HG03439 (cell line): ENCODE data around the gene SPP2.

ENCODE experiments used
- ATAC-seq: cut with Tn5 transposase; IDR thresholded peaks from one replicate; pipeline ENCODE4 v1.9.1; 2021; ENCODE audit warnings: mild to moderate bottlenecking, moderate library complexity; ENCODE audit not compliant: unreplicated experiment

SPP2 gene

DNA sequence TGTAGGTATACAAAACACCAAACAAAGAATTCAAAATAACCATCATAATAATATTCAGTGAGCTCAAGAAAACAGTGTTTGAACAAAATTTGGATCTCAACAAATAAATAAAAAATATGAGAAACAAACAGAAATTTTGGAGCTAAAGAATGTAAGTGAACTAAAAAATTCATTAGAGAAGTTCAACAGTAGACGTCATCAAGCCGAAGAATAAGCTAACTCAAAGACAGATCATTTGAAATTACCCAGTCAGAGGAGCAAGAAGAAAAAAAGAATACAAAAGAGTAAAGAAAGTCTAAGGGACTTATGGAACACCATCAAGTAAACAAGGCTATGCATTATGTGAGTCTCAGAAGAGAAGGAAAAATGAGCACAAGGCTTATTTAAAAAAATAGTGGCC, 16.6 kb upstream of the SPP2 start:
- ATAC-seq, result no peak

DNA sequence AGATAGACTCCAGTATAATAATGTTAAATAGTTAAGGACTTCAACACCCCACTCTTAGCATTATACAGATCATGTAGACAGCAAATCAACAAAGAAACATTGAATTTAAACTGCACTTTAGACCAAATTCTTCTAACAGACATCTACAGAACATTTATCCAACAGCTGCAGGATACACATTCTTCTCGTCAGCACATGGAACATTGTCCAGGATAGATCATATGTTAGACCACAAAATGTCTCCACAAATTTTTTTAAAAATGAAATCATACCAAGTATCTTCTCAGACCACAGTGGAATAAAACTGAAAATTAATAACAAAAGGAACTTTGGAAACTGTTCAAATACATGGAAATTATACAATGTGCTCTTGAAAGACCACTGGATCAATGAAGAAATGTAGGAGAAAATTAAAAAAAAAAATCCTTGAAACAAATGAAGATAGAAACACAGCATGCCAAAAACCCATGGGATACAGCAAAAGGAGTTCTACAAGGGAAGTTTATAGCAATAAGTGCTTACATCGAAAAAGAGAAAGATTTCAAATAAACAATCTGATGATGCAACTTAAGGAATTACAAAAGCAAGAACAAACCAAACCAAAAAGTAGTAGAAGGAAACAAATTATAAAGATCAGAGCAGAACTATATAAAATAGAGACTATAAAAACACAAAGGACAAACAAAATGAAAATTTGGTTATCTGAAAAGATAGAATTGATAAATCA, 12.3 kb upstream of the SPP2 start:
- ATAC-seq, result no peak

DNA sequence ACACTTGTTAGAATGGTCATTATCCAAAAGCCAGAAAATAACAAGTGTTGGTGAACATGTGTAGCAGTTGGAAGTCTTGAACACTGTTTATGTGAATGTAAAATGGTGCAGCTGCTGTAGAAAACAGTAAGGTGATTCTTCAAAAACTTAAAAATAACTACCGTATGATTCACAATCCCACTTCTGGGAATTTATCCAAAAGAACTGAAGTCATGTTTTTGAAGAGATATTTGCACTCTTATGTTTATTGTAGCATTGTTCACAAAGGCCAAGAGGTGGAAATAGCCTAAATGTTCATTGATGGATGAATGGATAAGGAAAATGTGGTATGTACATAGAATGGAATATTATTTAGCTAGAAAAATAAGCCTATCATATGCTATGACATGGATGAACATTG, 6.3 kb upstream of the SPP2 start:
- no peak for ATAC-seq

DNA sequence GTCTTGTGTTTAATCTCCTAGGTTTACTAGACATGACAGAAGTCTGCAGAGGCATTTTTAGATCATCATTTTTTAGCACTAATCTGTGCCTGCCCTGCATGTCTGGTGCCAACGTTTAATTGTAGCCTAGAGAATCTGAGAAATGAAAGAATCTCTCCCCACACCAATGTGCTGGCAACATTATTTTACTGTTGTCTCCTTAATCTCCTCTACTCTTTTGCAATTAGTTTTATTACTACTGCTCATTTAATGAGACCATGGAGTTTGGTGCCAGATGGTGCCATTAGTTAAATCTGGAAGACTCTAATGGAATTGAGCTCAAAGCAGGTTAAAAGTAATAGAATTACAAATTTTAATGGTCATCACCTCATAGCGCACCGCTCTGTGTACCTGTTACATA, 4.0 kb upstream of the SPP2 start:
- no peak for ATAC-seq

DNA sequence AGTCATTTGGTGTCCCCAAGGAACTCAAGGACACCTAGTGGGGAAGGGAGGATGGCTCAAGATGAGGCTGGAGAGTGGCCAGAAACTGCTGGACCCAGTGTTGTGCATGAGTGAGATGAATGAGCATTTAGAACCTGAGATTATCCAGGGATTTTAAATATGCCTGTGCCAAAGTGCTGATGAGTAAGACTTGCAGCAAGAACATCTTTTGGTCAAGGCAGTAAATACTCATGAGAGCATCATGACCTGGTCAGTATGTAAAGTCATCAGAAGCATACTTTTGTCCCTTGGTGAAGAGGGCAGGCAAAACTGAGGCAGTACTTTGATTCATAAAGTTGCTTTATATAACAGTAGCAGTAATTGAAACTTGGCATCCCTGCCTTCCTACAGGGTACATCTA, 3.1 kb upstream of the SPP2 start:
- ATAC-seq, result no peak

DNA sequence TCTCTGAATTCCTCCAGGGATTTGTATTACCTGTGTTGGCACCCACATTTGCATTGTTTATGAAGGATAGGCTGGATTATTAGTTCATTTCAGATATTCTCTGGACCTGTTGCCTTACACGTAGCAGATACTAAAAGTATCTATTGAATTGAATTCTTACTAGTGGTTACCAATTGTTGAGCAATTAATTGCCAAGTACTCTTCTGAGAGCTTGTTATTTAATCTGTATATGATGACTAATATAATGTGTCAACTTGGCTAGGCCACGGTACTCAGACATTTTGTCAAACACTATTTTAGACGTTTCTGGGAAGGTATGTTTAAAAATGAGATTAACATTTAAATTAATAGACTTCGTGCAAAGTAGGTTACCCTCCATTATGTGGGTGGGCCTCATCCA, 2.5 kb upstream of the SPP2 start:
- no peak for ATAC-seq

DNA sequence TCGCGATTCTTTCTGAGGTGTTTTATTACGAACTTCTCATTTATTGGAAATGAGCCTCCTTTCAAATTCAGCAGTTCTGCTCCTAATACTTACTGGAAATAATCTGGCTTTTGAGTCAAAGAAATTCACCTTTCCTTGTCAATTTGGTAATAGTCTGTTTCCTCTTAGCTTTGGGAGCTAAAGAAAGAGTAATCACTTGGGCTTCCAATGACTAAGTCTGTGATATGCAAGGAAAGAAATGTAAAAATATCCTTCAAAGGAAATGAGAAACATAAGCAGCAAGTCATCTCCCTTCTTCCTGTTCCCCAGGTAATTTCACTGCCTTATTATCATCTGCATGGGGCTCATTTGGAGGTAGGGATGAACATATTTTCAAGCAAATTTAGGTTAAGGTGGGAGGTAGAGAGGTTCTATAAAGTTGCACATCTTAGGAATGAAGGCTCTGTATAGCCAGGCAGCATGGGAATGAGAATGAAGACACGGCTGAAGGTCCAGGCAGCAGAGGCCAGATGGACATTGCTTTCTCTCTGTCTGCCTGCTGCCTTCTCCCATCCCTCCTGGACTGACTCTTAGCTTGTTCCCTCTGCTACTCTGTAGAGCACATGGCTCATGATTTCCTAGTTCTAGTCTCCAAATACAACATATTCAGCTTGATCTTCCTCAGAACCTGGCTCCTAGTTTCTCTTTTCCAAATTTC, 1.0 kb downstream of the SPP2 start:
- ATAC-seq, result no peak

DNA sequence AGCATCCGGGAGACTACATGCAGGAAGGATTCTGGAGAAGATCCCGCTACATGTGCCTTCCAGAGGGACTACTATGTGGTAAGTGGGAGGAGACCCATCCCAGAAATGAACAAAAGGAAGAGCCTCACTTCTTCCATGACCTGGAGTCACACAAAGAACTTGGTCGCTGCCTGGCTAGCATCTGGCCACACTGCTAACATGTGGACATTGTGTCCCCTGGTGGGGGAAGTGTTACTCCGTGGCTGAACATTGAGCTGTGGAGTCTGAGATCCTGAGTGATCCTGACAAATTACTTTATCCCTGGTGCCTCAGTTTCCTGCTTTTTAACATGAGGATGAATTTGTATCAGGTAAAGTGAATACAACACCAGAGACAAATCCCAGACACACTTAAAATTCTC, 8.4 kb downstream of the SPP2 start:
- ATAC-seq, result no peak

DNA sequence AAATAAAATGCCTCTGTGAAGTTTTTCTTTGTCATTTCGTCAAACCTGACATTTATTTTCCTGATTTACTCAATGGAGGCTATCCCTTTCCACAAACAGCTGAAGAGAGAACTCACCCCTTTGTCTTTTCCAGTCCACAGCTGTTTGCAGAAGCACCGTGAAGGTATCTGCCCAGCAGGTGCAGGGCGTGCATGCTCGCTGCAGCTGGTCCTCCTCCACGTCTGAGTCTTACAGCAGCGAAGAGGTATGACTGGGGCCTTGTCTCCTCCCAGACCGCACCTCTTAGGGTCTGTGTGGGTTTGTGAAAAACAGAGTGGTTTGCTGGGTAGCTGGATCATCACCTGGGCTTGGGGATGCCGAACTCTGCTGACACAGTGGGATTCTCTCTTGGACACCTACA, 9.7 kb downstream of the SPP2 start:
- ATAC-seq, result no peak

DNA sequence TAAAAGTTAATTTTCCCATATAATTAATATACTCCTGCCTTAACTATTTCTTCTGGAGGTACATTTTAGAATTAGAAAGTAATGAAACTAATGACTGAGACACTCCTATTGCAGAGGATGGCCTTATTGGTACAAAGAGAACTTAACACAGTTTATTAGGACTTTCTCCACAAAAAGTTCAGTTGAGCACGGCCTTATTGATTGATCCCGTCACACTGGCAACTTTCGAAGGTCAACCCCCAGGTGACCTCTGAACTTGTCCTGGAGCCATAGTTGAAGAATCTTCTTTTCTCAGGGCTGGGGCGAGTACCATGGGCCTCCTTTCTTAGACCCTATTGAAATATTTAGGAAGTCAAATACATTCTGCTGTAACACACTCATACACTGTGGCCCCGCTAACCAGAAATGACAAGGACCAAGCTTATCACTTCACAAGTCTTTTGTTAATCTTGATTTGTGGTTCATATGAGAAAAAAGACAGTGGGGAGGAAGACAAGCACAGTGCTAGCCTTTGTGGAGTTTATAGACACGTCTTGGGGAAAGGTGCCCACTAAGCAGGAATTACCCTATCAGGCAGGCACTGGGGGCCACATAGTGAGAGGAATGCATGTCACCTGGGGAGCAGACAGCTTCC, 11.2 kb downstream of the SPP2 start:
- no peak for ATAC-seq

DNA sequence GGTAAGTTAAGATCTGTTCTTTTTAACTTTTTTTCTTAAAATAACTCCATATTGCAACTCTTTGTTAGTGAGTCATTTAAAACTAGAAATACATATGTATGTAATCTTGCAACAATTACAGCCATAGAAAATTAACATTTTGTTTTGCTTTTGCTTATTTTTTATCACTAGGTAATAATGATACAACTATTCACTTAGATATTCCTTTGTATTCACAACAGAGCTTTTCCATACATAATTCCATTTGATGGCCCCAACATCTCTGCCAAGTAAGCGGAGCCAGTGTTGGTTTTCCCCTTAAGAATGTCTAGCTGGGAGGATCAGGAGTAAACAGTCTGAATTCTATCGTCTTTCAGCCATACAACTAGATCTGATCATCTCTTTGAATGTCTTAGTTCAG, 16.1 kb downstream of the SPP2 start:
- no peak for ATAC-seq

DNA sequence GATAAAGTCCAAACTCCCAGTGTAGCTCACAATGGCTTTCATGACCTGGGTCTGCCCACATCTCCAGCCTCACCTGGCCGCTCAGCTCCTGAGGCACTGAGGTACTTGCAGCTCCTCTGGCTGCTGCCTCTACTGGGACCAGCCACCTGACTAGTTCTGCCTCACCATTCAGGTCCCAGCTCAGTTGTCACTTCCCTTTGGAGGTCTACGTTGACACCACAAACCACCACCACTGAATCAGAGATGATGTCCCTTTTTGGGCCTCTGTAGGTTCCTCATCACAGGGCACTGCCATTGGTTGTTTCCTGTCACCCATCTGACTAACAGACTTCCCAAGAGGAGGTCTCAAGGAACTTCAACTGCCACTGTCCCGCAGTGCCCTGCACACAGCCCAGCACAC, 21.2 kb downstream of the SPP2 start:
- ATAC-seq, result no peak

DNA sequence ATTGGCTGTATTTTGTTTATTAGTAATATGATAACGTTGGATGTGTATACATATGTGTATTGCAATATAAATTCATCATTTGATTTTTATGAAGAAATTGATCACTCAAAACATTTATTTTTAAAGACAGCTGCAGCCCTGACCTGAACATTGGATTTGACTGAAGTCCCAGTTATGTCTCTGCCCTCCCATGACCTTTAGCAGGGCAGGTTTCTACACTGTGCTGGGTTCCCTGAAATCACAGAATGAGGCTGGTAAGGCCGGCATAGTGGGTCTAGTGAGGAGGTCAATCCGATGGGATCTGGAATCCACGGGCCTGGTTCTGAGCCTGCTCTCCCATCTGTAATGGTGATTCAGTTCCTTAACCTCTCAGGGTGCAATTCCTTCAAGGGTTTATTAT, 22.0 kb downstream of the SPP2 start:
- ATAC-seq, result no peak

DNA sequence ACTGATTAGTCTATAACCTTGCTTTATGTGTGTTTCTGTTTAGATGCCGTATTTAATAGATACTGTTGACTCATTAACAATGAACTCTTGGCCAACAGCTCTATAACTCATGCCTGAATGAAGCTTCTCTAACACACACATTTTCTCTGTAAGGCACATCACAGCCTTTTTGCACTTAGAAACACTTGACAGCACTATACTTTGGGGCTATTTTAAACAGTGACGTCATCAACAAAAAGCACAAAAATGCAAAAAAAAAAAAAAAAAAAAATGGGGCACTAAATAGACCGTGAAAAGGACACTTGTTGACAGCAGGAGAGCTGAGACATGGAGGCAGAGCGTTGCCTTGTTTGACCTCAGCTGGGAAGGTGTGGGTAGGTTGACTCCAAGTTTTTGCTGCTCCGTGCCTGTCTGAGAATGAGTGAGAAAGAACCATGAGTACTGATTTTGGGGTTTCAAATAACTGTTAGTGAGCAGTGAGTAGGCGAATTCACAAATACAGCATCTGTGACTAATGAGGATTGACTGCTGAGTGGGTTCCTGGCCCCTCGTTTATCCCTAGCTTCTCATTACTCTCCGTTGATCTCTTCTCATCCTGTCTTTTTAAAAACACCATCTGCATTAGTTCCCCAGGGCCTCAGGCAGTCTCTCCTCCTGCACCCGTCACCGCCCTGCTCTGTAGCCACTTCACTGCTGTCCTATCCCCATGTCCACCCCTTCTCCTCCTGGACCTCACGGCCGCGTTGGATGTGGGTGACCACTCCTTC, 24.4 kb downstream of the SPP2 start:
- no peak for ATAC-seq

DNA sequence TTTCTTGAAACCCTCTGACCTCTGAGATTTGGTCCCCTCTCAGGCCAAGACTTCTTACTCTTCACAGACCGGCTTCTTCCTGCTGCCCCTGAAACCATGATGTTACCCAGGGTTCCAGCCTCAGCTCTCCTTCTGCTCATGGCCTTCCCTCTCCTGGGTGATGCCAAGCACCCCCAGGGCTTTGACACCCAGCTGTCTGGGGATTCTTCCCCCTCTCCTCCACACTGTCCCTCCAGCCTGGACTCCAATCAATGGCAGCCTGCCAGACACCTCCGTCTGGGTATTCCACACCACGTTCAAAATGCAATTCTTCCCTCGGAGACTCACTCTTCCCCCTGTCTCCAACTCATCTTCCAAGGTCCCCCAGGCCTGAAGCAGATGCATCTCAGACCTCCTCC, 25.0 kb downstream of the SPP2 start:
- no peak for ATAC-seq

DNA sequence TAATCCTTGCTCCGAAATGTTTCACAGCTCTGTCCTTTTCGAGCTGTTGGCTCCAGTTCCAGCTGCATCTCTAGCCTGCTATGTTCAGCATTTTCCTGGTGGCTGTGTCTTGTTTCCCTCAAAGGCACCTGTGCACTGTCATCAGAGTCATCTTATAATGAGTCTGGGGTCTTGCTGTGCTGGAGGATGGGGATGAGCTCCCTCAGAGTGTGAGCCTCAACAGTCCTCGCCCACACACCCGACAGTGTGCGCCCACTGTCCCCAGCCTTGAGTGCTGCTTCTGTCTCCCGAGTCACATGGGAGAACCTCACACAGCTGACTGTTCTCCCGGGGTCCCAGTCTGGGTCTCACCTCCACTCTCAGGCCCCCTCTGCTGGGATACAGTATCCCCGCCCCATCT, 25.4 kb downstream of the SPP2 start:
- no peak for ATAC-seq

DNA sequence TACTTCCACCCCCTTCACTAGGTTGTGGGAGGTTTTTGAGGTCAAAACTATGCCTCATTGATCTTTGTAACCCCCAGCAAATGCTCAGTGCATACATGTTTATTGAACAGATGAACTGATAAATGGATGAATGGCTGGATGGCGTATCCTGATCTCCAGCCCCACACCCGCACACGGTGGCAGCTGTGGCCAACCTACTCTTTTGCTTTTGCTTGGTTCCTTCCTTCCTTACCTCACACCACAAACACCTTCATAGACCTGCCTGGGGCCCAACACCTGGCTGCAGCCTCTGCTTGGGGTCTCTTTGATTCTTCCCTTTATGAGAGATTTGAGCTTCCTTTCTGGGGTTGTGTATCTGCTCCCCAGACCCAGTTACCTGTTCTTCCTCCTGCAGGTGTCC, 25.9 kb downstream of the SPP2 start:
- no peak for ATAC-seq

DNA sequence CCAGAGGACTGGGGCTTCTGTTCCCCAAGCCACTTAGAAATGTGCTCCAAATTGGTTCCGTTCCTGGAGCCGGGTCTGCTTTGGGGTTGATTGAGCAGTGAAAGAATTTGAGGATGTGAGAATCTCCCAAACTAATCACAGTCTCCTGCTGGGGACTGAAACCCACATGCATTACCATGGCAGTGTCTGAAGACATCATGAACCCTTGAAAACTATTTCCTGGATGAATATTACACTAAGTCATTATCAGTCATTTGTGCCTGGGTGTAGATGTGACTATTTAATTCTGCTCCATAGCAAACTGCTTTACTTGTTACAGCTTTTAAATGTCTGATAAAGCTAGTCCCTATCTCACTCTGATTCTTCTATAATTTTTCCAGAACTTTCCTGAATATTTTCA, 27.6 kb downstream of the SPP2 start:
- no peak for ATAC-seq

DNA sequence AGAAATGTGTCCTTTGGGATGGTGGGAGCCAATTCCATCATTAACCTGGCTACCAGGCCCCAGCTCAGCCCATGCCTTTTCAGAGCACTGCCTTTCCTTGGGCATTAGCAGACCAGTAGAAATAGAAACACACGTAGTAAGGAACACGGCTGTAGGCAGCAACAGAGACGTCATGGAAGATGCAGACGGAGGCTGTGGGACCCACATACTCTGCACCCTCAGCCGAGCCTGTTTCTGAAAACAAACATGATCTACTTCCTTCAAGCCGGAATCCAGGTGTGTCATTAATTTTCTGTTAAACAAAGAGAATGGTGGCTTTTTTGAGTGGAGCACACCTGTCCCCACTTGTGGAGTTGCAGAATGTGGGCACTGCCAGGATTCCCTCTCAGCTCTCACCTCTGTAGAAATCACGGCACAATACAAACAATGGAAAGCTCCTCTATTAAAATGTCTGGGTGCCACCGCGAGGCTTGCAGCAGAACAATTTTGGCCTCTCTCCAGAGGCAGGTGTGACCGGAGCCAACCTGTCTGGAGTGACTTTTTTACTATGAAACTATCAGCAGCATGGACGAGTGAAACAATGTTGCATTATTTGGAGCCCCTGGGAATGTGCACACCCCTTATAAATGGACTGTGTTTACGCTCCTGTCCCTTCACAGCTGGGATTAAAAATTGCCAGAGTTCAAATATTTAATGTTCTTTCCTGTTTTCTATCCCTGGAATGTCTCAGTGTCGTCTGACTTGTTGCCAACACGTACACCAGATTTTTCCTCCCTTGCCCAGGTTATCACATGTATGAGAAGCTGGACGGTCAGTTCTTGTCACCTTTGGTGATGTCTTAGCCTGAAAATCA, 31.7 kb downstream of the SPP2 start:
- no peak for ATAC-seq

DNA sequence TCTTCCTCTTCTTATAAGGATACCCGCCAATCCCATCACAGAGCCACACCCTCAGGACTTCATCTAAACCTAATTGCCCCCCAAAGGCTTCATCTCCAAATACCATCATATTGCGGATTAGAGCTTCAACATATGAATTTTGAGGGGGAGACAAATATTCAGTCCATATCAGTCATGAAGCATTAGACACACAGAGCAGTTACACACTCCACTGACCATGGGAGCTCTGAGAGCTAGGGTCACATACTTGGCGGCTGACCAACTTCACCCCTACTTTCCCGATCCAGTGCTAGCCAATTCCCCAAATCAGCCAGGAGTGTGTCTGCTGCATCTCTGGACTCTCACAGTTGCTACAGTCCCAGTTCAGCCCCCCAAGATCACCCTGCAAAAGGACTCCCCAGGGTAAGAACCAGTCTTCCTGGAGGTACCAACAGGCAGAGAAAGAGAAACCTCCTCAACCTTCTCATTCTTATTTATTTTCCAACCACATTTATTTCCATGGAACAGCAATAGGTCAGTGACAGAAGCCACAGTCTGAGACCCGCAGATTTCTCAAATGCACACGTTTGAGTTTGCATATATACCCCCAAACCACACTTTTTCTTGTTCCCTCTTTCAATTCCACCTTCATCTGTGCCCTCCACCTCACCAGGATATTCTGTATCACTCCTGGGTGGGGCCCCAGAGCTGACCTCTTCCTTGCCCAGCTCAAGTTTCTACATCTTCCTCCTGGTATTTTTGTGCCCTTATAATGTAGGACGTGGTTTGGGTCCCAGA, 33.3 kb downstream of the SPP2 start:
- no peak for ATAC-seq
